ENCODE measurements around the gene DNPH1. TPM values are rescaled to one million over a fixed set of nuclear protein-coding genes. Genes with fewer than 3 reads are reported as not detected.

DNPH1 gene
- total and polyA plus RNA-seq, 2 of the 8 experiments (the other 6 are each of a cell fraction or from before 2014, with no cell fraction given), result 33.9 to 134 TPM

- TF ChIP-seq CHD7 (IDR thresholded peaks at IDR 0.05; ENCODE audit: insufficient replicate concordance, low read length), result no peak
- no peak for TF ChIP-seq TCF12 (IDR thresholded peaks at IDR 0.05; ENCODE audit: low read depth, low read length)
- no peak for TF ChIP-seq CHD1 (IDR thresholded peaks at IDR 0.05; ENCODE audit: low read depth, low read length)
- no peak for TF ChIP-seq ASH2L (IDR thresholded peaks at IDR 0.05; ENCODE audit: low read length)
- TF ChIP-seq POLR2AphosphoS5 (IDR thresholded peaks at IDR 0.05; ENCODE audit: low read depth, low read length), result no peak
- TF ChIP-seq CTCF (IDR thresholded peaks at IDR 0.05; ENCODE audit: control extremely low read depth in 1 of 3, insufficient read depth in 1 of 3, low read depth in 1 of 3, low read length in 3 of 3), result no peak
- no peak for TF ChIP-seq PHF8 (conservative IDR thresholded peaks at IDR 0.05; ENCODE audit: low read depth, low read length)
Measured at GRCh38 chr6:43183441-43183840, 45.8 kb downstream of the DNPH1 start (continued).
